Adipocyte (in vitro differentiated cells): ENCODE results near the gene GGNBP2.
"Not testable (repeated sequence)": the region's sequence is repeated elsewhere in the genome, so short reads cannot be mapped to it uniquely, and the experiment has no call there.

Source experiments
- DNase-seq: peaks from one replicate; pipeline ENCODE4 v3.0.0-alpha.2; 2015; ENCODE audit warnings: low read depth
- H3K27me3 ChIP-seq: replicated peaks from 2 replicates; pipeline ENCODE4 v1.7.0; 2013; ENCODE audit warnings: mild to moderate bottlenecking, low read length, moderate library complexity; ENCODE audit not compliant: control insufficient read depth, insufficient read depth
- H3K36me3 ChIP-seq: 2 replicates; pipeline ENCODE4 v1.7.0; 2013; ENCODE audit warnings: low read length, mild to moderate bottlenecking, moderate library complexity; ENCODE audit not compliant: control insufficient read depth, insufficient read depth, severe bottlenecking
- H3K4me1 ChIP-seq: 2 replicates; pipeline ENCODE4 v1.7.0; 2013; ENCODE audit warnings: mild to moderate bottlenecking, low read length, moderate library complexity; ENCODE audit not compliant: control insufficient read depth, insufficient read depth
- H3K4me3 ChIP-seq: 2 replicates; pipeline ENCODE4 v1.7.0; 2013; ENCODE audit warnings: mild to moderate bottlenecking, low read length, moderate library complexity
- H3K9ac ChIP-seq: 2 replicates; pipeline ENCODE4 v1.7.0; 2013; ENCODE audit warnings: mild to moderate bottlenecking, low read length, moderate library complexity
- H3K9me3 ChIP-seq: 2 replicates; pipeline ENCODE4 v1.7.0; 2013; ENCODE audit warnings: mild to moderate bottlenecking, low read length, moderate library complexity; ENCODE audit not compliant: control insufficient read depth

Gene GGNBP2

DNA sequence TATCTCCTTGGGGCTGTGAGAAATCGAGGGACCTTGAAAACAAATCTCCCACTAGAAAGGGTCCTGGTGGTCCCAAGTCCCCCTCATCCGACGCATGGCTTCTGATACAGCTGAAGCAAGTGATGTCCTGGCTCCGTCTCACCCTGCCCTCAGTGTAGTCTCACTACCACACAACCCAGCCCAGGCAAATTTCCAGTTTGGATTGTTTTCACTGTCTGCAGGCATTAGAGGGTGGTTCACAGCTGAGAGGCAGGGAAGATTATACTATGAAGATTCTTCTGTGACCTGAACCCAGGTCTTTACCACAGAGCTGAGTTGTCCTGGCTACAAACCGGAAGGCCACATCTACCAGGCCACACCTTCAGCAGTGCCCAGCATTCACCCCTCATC, 40.6 kb upstream of the GGNBP2 start:
- Histone ChIP-seq H3K9ac (no peak overlapping the region), H3K9me3 (no peaks in the 10 kb centered on the region), H3K27me3 (no peaks in the 10 kb centered on the region), H3K4me1 (peaks cover 4% of the 10 kb centered on the region), H3K4me3 (no peak overlapping the region), H3K36me3 (peaks cover 67% of the 10 kb centered on the region)
- DNase-seq = no peak

DNA sequence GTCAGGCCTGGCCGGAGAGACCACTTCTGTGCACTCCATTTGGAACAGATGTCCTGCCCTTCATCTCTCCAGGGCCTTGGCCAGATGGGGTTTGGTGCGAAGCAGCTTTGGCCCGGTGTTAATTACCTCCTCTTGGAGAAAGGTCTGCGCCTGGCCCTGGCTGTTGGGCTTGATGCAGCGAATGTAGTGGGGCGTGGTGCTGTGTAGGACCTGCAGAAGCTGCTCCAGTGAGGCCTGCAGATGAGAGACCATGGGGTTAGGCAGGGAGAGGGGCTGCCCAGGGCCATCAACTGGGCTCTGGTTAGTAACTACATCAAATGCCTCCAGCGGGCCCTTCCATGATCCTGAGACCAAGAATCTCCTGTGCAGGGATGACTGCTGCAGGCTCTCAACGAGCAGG, 39.5 kb upstream of the GGNBP2 start:
- Histone ChIP-seq H3K9me3 (no peaks in the 10 kb centered on the region), H3K9ac (no peak overlapping the region), H3K4me1 (no peaks in the 10 kb centered on the region), H3K36me3 (peaks cover 64% of the 10 kb centered on the region), H3K27me3 (no peaks in the 10 kb centered on the region), H3K4me3 (no peak overlapping the region)
- DNase-seq = no peak

DNA sequence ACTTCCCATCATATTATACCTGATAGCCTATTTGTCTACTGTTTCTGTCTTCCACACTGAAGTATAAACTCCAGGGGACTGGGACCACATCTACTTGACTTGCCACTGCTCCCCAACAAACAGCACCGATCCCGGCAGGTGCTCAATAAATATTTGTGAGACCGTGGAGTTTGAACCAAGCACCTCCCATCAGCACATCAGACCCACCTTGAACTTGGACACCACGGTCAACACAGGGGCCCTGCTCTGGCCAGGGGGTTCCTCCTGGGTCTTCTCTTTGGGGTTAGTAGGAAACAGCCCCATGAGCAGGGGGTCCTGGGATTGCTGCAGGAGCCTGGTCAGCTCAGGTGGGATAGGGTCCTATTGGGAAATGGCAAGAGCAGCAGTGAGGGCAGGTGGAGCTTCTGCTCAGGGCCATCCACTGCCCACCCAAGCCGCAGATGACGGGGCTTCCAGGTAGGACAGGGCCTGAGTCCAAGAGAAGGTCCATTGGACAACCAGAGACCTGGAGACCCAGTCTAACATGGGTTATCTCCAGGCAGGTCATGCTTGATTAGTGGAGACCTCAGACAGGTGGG, 38.4 kb upstream of the GGNBP2 start:
- Histone ChIP-seq H3K27me3 (no peaks in the 10 kb centered on the region), H3K9ac (no peak overlapping the region), H3K36me3 (peaks cover 58% of the 10 kb centered on the region), H3K9me3 (no peaks in the 10 kb centered on the region), H3K4me1 (no peaks in the 10 kb centered on the region), H3K4me3 (no peak overlapping the region)
- DNase-seq = no peak

DNA sequence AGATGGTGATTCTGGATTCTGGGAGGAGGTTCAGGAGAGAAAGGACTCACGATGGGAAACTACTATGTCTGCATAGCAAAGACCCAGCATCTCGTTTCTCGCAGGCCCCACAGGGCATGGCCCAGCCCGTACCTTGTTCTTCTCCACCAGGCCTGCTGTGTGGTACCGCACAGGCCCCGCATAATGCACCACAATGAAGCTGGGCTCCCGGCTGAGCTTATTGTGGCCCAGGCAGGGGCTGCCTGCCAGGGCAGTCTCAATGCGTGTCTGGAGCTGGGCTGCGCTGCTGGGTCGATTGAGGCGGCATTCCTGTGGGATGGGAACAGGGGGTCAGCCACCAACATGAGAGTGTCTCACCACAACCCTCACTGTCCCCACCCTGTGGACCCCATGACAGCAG, 37.9 kb upstream of the GGNBP2 start:
- Histone ChIP-seq H3K9ac (no peak overlapping the region), H3K4me1 (no peaks in the 10 kb centered on the region), H3K27me3 (no peaks in the 10 kb centered on the region), H3K4me3 (no peak overlapping the region), H3K9me3 (no peaks in the 10 kb centered on the region), H3K36me3 (peaks cover 58% of the 10 kb centered on the region)
- no peak for DNase-seq

DNA sequence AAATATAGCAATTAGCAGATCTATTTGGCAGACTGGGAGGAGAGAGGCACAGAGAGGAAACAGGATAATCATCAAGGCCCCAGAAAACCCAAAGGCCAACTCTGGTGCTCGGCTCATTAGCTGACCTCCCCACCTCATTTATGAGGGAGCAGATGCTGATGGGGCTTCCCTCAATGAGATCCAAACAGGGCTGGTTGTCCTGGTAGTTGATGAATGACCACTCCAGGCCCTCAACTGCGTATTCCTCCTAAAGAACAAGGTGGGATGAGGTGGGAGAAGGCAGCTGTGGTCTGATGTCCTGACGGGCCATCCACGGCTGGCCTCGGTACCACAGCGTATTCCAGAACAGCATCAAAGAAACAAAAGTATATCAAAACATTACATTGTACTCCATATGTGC, 37.5 kb upstream of the GGNBP2 start:
- no peaks in the 10 kb centered on the region for H3K9me3 ChIP-seq
- H3K27me3 ChIP-seq = no peaks in the 10 kb centered on the region
- no peaks in the 10 kb centered on the region for H3K4me1 ChIP-seq
- no peak overlapping the region for H3K9ac ChIP-seq
- peaks cover 58% of the 10 kb centered on the region for H3K36me3 ChIP-seq
- H3K4me3 ChIP-seq = no peak overlapping the region
- no peak for DNase-seq

DNA sequence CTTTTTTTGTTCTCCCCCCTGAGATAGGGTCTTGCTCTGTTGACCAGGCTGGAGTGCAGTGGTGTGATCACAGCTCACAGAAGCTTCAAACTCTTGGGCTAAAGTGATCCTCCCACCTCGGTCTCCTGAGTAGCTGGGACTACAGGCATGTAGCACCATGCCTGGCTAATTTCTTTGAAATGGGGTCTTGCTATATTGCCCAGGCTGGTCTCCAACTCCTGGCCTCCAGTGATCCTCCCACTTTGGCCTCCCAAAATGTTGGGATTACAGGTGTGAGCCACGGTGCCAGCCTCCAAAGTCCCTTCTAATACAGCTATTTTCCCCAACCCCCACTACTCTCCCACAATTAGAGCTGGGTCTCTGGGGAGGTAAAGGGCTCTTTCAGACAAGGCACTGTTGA, 36.3 kb upstream of the GGNBP2 start:
- not testable (repeated sequence) for H3K9ac ChIP-seq, H3K9me3 ChIP-seq, H3K27me3 ChIP-seq, H3K4me3 ChIP-seq, DNase-seq, H3K4me1 ChIP-seq
- H3K36me3 ChIP-seq = peaks cover 48% of the 10 kb centered on the region

DNA sequence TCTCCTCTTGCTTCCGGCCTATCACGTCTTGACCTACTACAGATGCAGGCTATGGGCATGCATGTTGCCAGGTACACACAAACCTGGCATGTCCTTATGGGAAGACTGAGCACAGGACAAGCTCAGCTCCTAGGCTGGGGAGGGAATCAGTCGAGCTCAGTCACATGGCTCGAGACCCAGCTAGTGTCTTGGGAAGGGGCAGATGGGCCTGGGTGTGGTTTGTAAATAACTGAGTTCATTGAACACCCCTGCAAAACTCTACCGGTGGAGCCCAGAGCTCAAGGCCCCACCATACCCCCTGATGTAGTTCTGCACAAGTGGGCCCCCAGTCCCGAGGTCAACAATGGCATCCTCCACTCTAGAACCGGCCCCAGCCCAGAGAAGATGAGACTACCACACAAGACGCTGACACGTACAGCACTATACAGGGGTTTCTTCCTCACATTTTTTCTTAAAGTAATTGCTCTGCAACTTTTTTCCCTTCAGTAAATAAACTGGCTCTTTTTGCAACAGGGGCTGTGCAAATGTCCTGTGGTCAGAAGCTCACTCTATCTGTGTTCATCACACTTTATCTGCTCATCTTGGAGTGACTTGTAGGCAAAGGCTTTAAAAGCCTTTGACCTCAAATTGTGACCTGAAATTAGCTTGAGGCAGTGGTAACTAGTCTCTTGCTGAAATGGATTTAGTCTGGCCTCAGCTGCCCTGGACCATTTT, 35.3 kb upstream of the GGNBP2 start:
- Histone ChIP-seq H3K4me1 (no peaks in the 10 kb centered on the region), H3K36me3 (peaks cover 48% of the 10 kb centered on the region), H3K4me3 (no peak overlapping the region), H3K27me3 (no peaks in the 10 kb centered on the region), H3K9me3 (no peaks in the 10 kb centered on the region), H3K9ac (no peak overlapping the region)
- DNase-seq = no peak

DNA sequence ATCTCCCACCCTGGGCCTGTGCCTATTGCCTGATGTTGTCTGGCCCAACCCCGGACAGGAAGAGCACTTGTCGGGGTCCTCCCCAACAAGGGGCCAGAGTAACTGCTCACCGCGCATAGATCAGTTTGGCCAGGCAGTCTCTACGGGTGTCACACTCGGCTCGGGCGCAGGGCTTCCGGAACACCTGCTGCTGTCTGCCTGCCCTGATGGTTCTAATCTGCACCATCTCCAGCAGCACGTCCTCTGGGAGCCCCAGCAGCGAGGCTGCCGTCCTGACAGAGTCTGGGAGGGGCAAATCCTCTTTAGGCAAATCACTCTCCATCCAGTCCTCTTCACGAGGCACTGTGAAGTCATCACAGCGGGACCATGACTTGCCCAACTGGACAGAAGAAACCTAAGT, 34.1 kb upstream of the GGNBP2 start:
- Histone ChIP-seq H3K9me3 (no peaks in the 10 kb centered on the region), H3K36me3 (peaks cover 48% of the 10 kb centered on the region), H3K27me3 (no peaks in the 10 kb centered on the region), H3K4me3 (no peak overlapping the region), H3K4me1 (no peaks in the 10 kb centered on the region), H3K9ac (no peak overlapping the region)
- DNase-seq = no peak

DNA sequence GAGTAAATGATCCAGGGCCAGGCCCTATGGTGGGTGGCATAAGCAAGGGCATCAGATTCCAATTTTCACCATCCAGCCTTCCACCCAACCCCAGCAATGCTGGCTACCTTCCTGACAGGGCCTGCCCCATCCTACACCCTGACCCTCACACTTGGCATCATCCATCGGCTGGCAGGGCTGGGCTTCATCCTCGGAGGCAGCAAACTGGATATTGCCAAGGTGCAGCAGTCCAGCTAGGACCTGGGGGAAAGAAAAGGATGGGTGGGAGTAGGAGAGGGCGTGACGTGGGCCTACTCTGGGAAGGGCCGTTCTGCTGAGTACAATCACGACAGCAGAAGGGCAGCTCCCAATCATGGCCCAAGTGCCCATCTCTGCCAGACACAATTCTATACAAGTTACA, 33.5 kb upstream of the GGNBP2 start:
- Histone ChIP-seq H3K27me3 (no peaks in the 10 kb centered on the region), H3K36me3 (peaks cover 46% of the 10 kb centered on the region), H3K4me1 (no peaks in the 10 kb centered on the region), H3K9me3 (no peaks in the 10 kb centered on the region), H3K9ac (no peak overlapping the region), H3K4me3 (no peak overlapping the region)
- no peak for DNase-seq

DNA sequence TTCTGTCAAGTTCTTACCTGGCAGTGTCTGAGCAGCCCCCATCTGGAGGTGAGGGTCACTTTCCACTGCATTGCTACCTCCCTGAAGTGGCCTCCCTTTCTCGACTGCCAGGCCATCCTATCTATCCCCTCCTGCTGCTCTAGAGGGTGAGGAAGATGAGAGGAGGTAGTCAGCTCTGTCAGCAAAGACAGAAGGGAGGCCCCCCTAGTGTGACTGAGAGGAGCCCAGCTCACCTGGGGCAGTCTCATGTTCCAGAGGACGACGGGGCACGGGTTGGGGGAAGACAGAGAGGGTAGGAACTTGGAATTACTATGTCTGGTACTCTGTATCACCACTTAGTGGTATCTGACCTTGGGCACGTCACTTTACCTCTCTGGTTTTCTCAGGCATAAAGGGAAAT, 32.1 kb upstream of the GGNBP2 start:
- H3K9ac ChIP-seq = no peak overlapping the region
- H3K27me3 ChIP-seq = no peaks in the 10 kb centered on the region
- H3K4me1 ChIP-seq = no peaks in the 10 kb centered on the region
- no peaks in the 10 kb centered on the region for H3K9me3 ChIP-seq
- DNase-seq = no peak
- no peak overlapping the region for H3K4me3 ChIP-seq
- peaks cover 43% of the 10 kb centered on the region for H3K36me3 ChIP-seq

DNA sequence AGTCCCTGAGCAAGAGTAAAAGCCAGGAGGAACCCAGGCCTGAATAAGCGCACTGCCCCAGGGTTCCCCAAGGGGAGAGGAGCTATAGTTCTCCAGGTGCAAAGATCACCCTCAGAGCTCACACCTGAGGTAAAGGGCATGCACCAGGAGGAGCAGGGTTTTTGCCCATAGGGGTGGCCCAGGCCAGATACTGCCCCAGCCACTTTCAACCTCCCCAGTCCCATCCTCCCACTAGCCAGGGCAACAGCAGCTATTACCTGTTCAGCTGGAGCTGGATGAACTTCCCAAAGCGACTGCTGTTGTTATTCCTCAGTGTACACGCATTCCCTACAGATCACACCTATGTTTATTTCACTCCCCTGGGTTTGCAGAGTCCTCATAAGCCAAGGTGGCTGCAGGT, 29.9 kb upstream of the GGNBP2 start:
- DNase-seq = no peak
- Histone ChIP-seq H3K36me3 (peaks cover 39% of the 10 kb centered on the region), H3K9me3 (no peaks in the 10 kb centered on the region), H3K4me3 (no peak overlapping the region), H3K4me1 (no peaks in the 10 kb centered on the region), H3K27me3 (no peaks in the 10 kb centered on the region), H3K9ac (no peak overlapping the region)

DNA sequence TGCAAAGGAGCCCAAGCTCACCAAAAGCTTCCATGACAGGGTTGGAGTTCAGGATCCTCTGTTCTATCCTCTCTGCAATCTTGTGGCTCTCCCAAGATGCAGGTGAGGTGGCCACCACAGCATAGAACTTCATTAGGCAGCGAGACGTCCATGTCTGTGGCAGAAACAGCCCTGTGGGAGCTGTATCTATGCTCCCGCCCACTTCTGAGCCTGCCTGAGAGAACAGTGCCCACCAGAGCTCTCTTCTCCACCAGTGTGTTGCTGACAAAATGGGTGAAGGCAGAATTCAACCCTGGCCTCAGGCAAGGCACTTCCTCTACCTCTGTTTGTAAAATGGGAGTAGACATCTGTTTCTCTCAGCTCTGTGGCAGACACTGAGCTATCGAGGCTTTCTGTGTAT, 28.9 kb upstream of the GGNBP2 start:
- Histone ChIP-seq H3K36me3 (peaks cover 41% of the 10 kb centered on the region), H3K4me1 (no peaks in the 10 kb centered on the region), H3K27me3 (no peaks in the 10 kb centered on the region), H3K9me3 (no peaks in the 10 kb centered on the region), H3K9ac (no peak overlapping the region), H3K4me3 (no peak overlapping the region)
- no peak for DNase-seq
